A673 (cell line): ENCODE results near the gene ANKEF1.

Experiments used
- CTCF ChIP-seq: fragments of 300-800, 200-600 bp; sonication (generic); conservative IDR thresholded peaks from 2 replicates; pipeline ENCODE4 v1.5.1; 2017; ENCODE audit warnings: low read depth, mild to moderate bottlenecking, antibody characterized with exemption, low read length, moderate library complexity, mixed read lengths
- EZH2 ChIP-seq: fragments of 200-600 bp; sonication (generic); IDR thresholded peaks from 2 replicates; pipeline ENCODE4 v1.6.1; 2017; ENCODE audit warnings: borderline replicate concordance, low read depth, mild to moderate bottlenecking, mixed read lengths, antibody characterized with exemption, low read length; ENCODE audit not compliant: poor library complexity, severe bottlenecking

- TF ChIP-seq EZH2: no peak
- TF ChIP-seq CTCF: no peak
Measured at GRCh38 chr20:10074513-10074912, 39.7 kb downstream of the ANKEF1 start.
